HepG2 (cell line): ENCODE measurements around the gene DGKG. TPM values are rescaled to one million over a fixed set of nuclear protein-coding genes. Genes with fewer than 3 reads are reported as not detected.

Source experiments
- EZH2 ChIP-seq: conservative IDR thresholded peaks from 2 replicates; pipeline ENCODE4 v1.6.1; 2012; ENCODE audit warnings: mild to moderate bottlenecking, low read depth, low read length, moderate library complexity
- GABPB1 ChIP-seq: IDR thresholded peaks from 2 replicates; pipeline ENCODE4 v1.6.1; 2016; ENCODE audit warnings: mild to moderate bottlenecking, missing genetic modification reagents, moderate library complexity, missing compliant biosample characterization
- HMGXB4 ChIP-seq, 2 experiments: sonication (generic) in 1 of 2; formaldehyde crosslinking in 1 of 2; IDR thresholded peaks; 2 replicates each; pipeline versions ENCODE4 v1.4.0 to v1.6.1; 2018 to 2020; ENCODE audit warnings: missing genetic modification reagents in 2 of 2, borderline replicate concordance in 1 of 2, low read depth in 1 of 2, mild to moderate bottlenecking in 1 of 2, missing biosample characterization in 1 of 2
- KDM2A ChIP-seq: sonication (generic); formaldehyde crosslinking; IDR thresholded peaks from 2 replicates; pipeline ENCODE4 v1.4.0; 2020; ENCODE audit warnings: low read depth, missing genetic modification reagents, borderline replicate concordance
- NR0B2 ChIP-seq: sonication (generic); formaldehyde crosslinking; IDR thresholded peaks from 2 replicates; pipeline ENCODE4 v1.4.0; 2020; ENCODE audit warnings: mild to moderate bottlenecking, missing genetic modification reagents
- RNF2 ChIP-seq: fragments of 450-650 bp; conservative IDR thresholded peaks from 2 replicates; pipeline ENCODE4 v1.6.1; 2016; ENCODE audit warnings: low read depth
- SALL1 ChIP-seq: sonication (generic); formaldehyde crosslinking; IDR thresholded peaks from 2 replicates; pipeline ENCODE4 v1.8.0; 2022; ENCODE audit warnings: mild to moderate bottlenecking, missing genetic modification reagents
- SUZ12 ChIP-seq: fragments of 150-350 bp; IDR thresholded peaks from 2 replicates; pipeline ENCODE4 v1.6.1; 2014; ENCODE audit warnings: low read depth, low read length
- TEAD3 ChIP-seq: optimal IDR thresholded peaks from 2 replicates; pipeline ENCODE3; 2016; ENCODE audit warnings: borderline replicate concordance
- THRA ChIP-seq: sonication (generic); formaldehyde crosslinking; IDR thresholded peaks from 2 replicates; pipeline ENCODE4 v1.4.0; 2020; ENCODE audit warnings: missing genetic modification reagents, borderline replicate concordance
- ZFP36 ChIP-seq: fragments of 150-350 bp; IDR thresholded peaks from 2 replicates; pipeline ENCODE4 v1.6.1; 2018; ENCODE audit warnings: borderline replicate concordance, low read length, low read depth; ENCODE audit not compliant: partially characterized antibody
- ZNF143 ChIP-seq: sonication (generic); formaldehyde crosslinking; IDR thresholded peaks from 2 replicates; pipeline ENCODE4 v1.4.0; 2020; ENCODE audit warnings: missing genetic modification reagents
- ZNF350 ChIP-seq: sonication (generic); formaldehyde crosslinking; IDR thresholded peaks from 2 replicates; pipeline ENCODE4 v1.4.0; 2020; ENCODE audit warnings: mild to moderate bottlenecking, low read depth, missing genetic modification reagents, borderline replicate concordance
- ZNF598 ChIP-seq: sonication (generic); formaldehyde crosslinking; IDR thresholded peaks from 2 replicates; pipeline ENCODE4 v1.5.1; 2020; ENCODE audit warnings: mild to moderate bottlenecking, missing genetic modification reagents, borderline replicate concordance
- ZNF687 ChIP-seq: sonication (generic); formaldehyde crosslinking; IDR thresholded peaks from 2 replicates; pipeline ENCODE4 v1.5.1; 2020; ENCODE audit warnings: mild to moderate bottlenecking, missing genetic modification reagents, moderate library complexity
- ZNF768 ChIP-seq: sonication (generic); formaldehyde crosslinking; IDR thresholded peaks from 2 replicates; pipeline ENCODE4 v1.4.0; 2020; ENCODE audit warnings: missing genetic modification reagents
- ZXDC ChIP-seq: sonication (generic); formaldehyde crosslinking; IDR thresholded peaks from 2 replicates; pipeline ENCODE4 v1.5.0; 2020; ENCODE audit warnings: mild to moderate bottlenecking, missing genetic modification reagents
- polyA plus RNA-seq, 8 experiments: library from polyadenylated mRNA; depleted of rRNA in 3 of 8; stranded (reverse) in 7 of 8; unstranded in 1 of 8; fragments of >200 nt; fragmentation: Illumina TruSeq in 4 of 8; extraction: Trizol in 4 of 8; gene quantifications; 2 replicates each; pipeline versions ENCODE4 v1.2.1 to v1.2.3, GENCODE V29; 2011 to 2016; ENCODE audit warnings: low read depth in 4 of 8, missing spikeins in 1 of 8, mixed read lengths in 1 of 8; ENCODE audit not compliant: insufficient read depth in 1 of 8
- total RNA-seq, 5 experiments: library from RNA; depleted of rRNA; stranded (reverse); fragments of >200 nt; fragmentation: Illumina TruSeq; extraction: Trizol; gene quantifications; 2 replicates each; pipeline ENCODE4 v1.2.3, GENCODE V29; 2016; ENCODE audit warnings: low read depth in 1 of 5

DGKG gene
- total and polyA plus RNA-seq, 2 of the 13 experiments (the other 11 are each of a cell fraction or from before 2014, with no cell fraction given) = 3.8 to 6.2 TPM

- TF ChIP-seq ZNF350 (CRISPR knock-in tag) (no peak), EZH2 (no peak), ZNF687 (CRISPR knock-in tag) (peak; percentile 53), SALL1 (CRISPR knock-in tag) (peak; percentile 39; the same call in 1 of the 2 replicates), THRA (CRISPR knock-in tag) (0 out of 2 replicates have a peak, but pooled peaks have one; percentile 25), HMGXB4 (CRISPR knock-in tag; IDR thresholded peaks at IDR 0.05; ENCODE audit: borderline replicate concordance in 1 of 2, low read depth in 1 of 2) (peak; percentile 55 to 75; a peak in 2 of 4 replicates), ZXDC (CRISPR knock-in tag) (no peak), TEAD3 (peak; percentile 25), NR0B2 (CRISPR knock-in tag) (0 out of 2 replicates have a peak, but pooled peaks have one; percentile 23), ZNF768 (CRISPR knock-in tag) (peak; percentile 51; the same call in 1 of the 2 replicates), ZNF598 (CRISPR knock-in tag) (peak; percentile 68; the same call in 1 of the 2 replicates), ZNF143 (CRISPR knock-in tag) (no peak), KDM2A (CRISPR knock-in tag) (peak; percentile 51; the same call in 1 of the 2 replicates), GABPB1 (CRISPR knock-in tag) (peak; percentile 46; the same call in 1 of the 2 replicates), SUZ12 (0 out of 2 replicates have a peak, but pooled peaks have one; percentile 10), ZFP36 (peak; percentile 16), RNF2 (no peak)
Measured at GRCh38 chr3:186259612-186260383, 102.2 kb downstream of the DGKG start (continued).
